SK-N-SH treated with all-trans-retinoic acid at 6 μM for 48 hours (cell line): ENCODE measurements around the gene ZNF496.

Source experiments
- ATAC-seq: fragments of 200-7000 bp; cut with Tn5 transposase; 3 replicates; pipeline ENCODE4 v1.9.1; 2020; ENCODE audit warnings: mild to moderate bottlenecking, moderate library complexity
- ARNTL ChIP-seq: fragments of 450-650 bp; formaldehyde crosslinking; IDR thresholded peaks from 2 replicates; pipeline ENCODE4 v1.5.0; 2020; ENCODE audit warnings: low read depth, mild to moderate bottlenecking, moderate library complexity, borderline replicate concordance
- CSDC2 ChIP-seq: fragments of 250-450 bp; sonication (Bioruptor Pico); IDR thresholded peaks from 2 replicates; pipeline ENCODE4 v1.5.0; 2020; ENCODE audit warnings: mild to moderate bottlenecking, moderate library complexity
- CSRNP3 ChIP-seq: fragments of 250-450 bp; sonication (Bioruptor Pico); IDR thresholded peaks from 2 replicates; pipeline ENCODE4 v1.5.1; 2021; ENCODE audit warnings: mild to moderate bottlenecking, moderate library complexity
- ESRRG ChIP-seq: fragments of 250-450 bp; sonication (Bioruptor Pico); IDR thresholded peaks from 2 replicates; pipeline ENCODE4 v1.6.1; 2021; ENCODE audit warnings: mild to moderate bottlenecking
- GLIS3 ChIP-seq: fragments of 250-450 bp; sonication (Bioruptor Pico); IDR thresholded peaks from 2 replicates; pipeline ENCODE4 v1.5.0; 2020; ENCODE audit warnings: mild to moderate bottlenecking, moderate library complexity
- ISL1 ChIP-seq: fragments of 250-450 bp; sonication (Bioruptor Pico); IDR thresholded peaks from 2 replicates; pipeline ENCODE4 v2.1.2; 2022; ENCODE audit warnings: mild to moderate bottlenecking, moderate library complexity
- OSR1 ChIP-seq: fragments of 250-450 bp; sonication (Bioruptor Pico); IDR thresholded peaks from 2 replicates; pipeline ENCODE4 v1.8.0; 2022; ENCODE audit warnings: moderate library complexity, mild to moderate bottlenecking, inconsistent platforms
- PATZ1 ChIP-seq: fragments of 250-450 bp; sonication (Bioruptor Pico); IDR thresholded peaks from 2 replicates; pipeline ENCODE4 v1.8.0; 2020; ENCODE audit warnings: mild to moderate bottlenecking, moderate library complexity, borderline replicate concordance
- POU6F1 ChIP-seq: fragments of 250-450 bp; sonication (Bioruptor Pico); IDR thresholded peaks from 2 replicates; pipeline ENCODE4 v1.8.0; 2021; ENCODE audit warnings: low read depth, mild to moderate bottlenecking, moderate library complexity, borderline replicate concordance
- PPARA ChIP-seq: fragments of 250-450 bp; sonication (Bioruptor Pico); IDR thresholded peaks from 2 replicates; pipeline ENCODE4 v1.5.0; 2020; ENCODE audit warnings: mild to moderate bottlenecking, borderline replicate concordance
- RARB ChIP-seq: fragments of 250-450 bp; sonication (Bioruptor Pico); IDR thresholded peaks from 2 replicates; pipeline ENCODE4 v1.8.0; 2021; ENCODE audit warnings: mild to moderate bottlenecking, moderate library complexity
- TCF4 ChIP-seq: fragments of 250-450 bp; sonication (Bioruptor Pico); IDR thresholded peaks from 2 replicates; pipeline ENCODE4 v1.8.0; 2021; ENCODE audit warnings: mild to moderate bottlenecking, moderate library complexity, borderline replicate concordance
- TOX ChIP-seq: fragments of 250-450 bp; sonication (Bioruptor Pico); IDR thresholded peaks from 2 replicates; pipeline ENCODE4 v1.8.0; 2021; ENCODE audit warnings: mild to moderate bottlenecking, moderate library complexity, borderline replicate concordance
- TSHZ2 ChIP-seq: fragments of 250-450 bp; sonication (Bioruptor Pico); IDR thresholded peaks from 2 replicates; pipeline ENCODE4 v1.5.0; 2020; ENCODE audit warnings: mild to moderate bottlenecking, moderate library complexity
- ZFP3 ChIP-seq: fragments of 250-450 bp; sonication (Bioruptor Pico); IDR thresholded peaks from 2 replicates; pipeline ENCODE4 v1.5.0; 2020; ENCODE audit warnings: mild to moderate bottlenecking, moderate library complexity
- ZFP30 ChIP-seq: fragments of 450-650 bp; formaldehyde crosslinking; IDR thresholded peaks from 2 replicates; pipeline ENCODE4 v1.5.0; 2022; ENCODE audit warnings: mild to moderate bottlenecking, moderate library complexity
- ZNF565 ChIP-seq: fragments of 450-650 bp; formaldehyde crosslinking; conservative IDR thresholded peaks from 2 replicates; pipeline ENCODE4 v1.5.0; 2020; ENCODE audit warnings: low read depth, mild to moderate bottlenecking, moderate library complexity
- ZNF70 ChIP-seq: fragments of 450-650 bp; formaldehyde crosslinking; IDR thresholded peaks from 2 replicates; pipeline ENCODE4 v1.5.0; 2020; ENCODE audit warnings: mild to moderate bottlenecking, moderate library complexity
- ZNF8 ChIP-seq: fragments of 450-650 bp; formaldehyde crosslinking; IDR thresholded peaks from 2 replicates; pipeline ENCODE4 v1.5.0; 2020; ENCODE audit warnings: mild to moderate bottlenecking, moderate library complexity

The ZNF496 gene

GRCh38 chr1:247297263-247298123, 34.2 kb downstream of the ZNF496 start (continued):
- TF ChIP-seq TSHZ2 (no peak), ZNF565 (CRISPR knock-in tag) (no peak)

- TF ChIP-seq CSRNP3 (CRISPR knock-in tag) (no peak), RARB (no peak), TSHZ2 (no peak), ZFP3 (CRISPR knock-in tag) (no peak), GLIS3 (no peak), ISL1 (CRISPR knock-in tag) (no peak), ZFP30 (CRISPR knock-in tag) (no peak)
- TF ChIP-seq, all 23 proteins: peak for 0
- ATAC-seq: no peak
These were observed 35.0 kb downstream of the ZNF496 start for GRCh38 chr1:247296599-247297180.

GRCh38 chr1:247295746-247296145, 35.9 kb downstream of the ZNF496 start:
- TF ChIP-seq CSRNP3 (CRISPR knock-in tag) (no peak), RARB (no peak), ZNF8 (CRISPR knock-in tag) (no peak), ARNTL (CRISPR knock-in tag) (no peak), GLIS3 (no peak), ESRRG (no peak), CSDC2 (no peak), TSHZ2 (no peak), ZNF70 (no peak), ISL1 (CRISPR knock-in tag) (no peak), TCF4 (CRISPR knock-in tag) (no peak), POU6F1 (CRISPR knock-in tag) (no peak), OSR1 (CRISPR knock-in tag) (no peak), PPARA (CRISPR knock-in tag) (no peak), TOX (CRISPR knock-in tag) (no peak), PATZ1 (CRISPR knock-in tag) (no peak)
- no peak for ATAC-seq
